K562 (cell line): ENCODE data around the gene MIDN. TPM values are rescaled to one million over a fixed set of nuclear protein-coding genes. Genes with fewer than 3 reads are reported as not detected.

ENCODE experiments used
- ATF1 ChIP-seq, 2 experiments: fragments of 450-650 bp in 1 of 2; IDR thresholded peaks; 2 replicates each; pipeline ENCODE4 v1.6.1; 2016; ENCODE audit warnings: missing compliant biosample characterization in 1 of 2, missing genetic modification characterization in 1 of 2
- CCAR2 ChIP-seq: fragments of 200-400 bp; formaldehyde crosslinking; IDR thresholded peaks from 2 replicates; pipeline ENCODE4 v1.6.1; 2017; ENCODE audit warnings: mild to moderate bottlenecking, low read depth, low read length
- CREBBP ChIP-seq: IDR thresholded peaks from one replicate; pipeline ENCODE4 v1.6.1; 2012; ENCODE audit warnings: low read depth, mild to moderate bottlenecking, control low read depth, inconsistent platforms, low read length
- CSDE1 ChIP-seq, 2 experiments: fragments of 450-650 bp; IDR thresholded peaks; 2 replicates each; pipeline ENCODE4 v1.6.1; 2016; ENCODE audit warnings: mild to moderate bottlenecking in 1 of 2
- CTCF ChIP-seq, 3 experiments: IDR thresholded peaks in 2 of 3; conservative IDR thresholded peaks in 1 of 3; 2 replicates each; pipeline ENCODE4 v1.5.1; 2011 to 2012; ENCODE audit warnings: low read length in 3 of 3, mild to moderate bottlenecking in 3 of 3, control low read depth in 2 of 3, improper control_type of control experiment in 1 of 3, inconsistent platforms in 1 of 3, low read depth in 1 of 3, mixed read lengths in 1 of 3, moderate library complexity in 1 of 3; ENCODE audit not compliant: insufficient read depth in 2 of 3
- ELF4 ChIP-seq: fragments of 450-650 bp; formaldehyde crosslinking; IDR thresholded peaks from 2 replicates; pipeline ENCODE4 v1.4.0; 2022; ENCODE audit warnings: missing genetic modification characterization
- ETV6 ChIP-seq, 3 experiments: fragments of 150-350 bp in 1 of 3; sonication (generic) in 1 of 3; formaldehyde crosslinking in 1 of 3; IDR thresholded peaks; 2 replicates each; pipeline versions ENCODE4 v1.6.1 to v1.8.0; 2014 to 2022; ENCODE audit warnings: borderline replicate concordance in 2 of 3, low read depth in 2 of 3, antibody characterized with exemption in 1 of 3, low read length in 1 of 3, mild to moderate bottlenecking in 1 of 3, missing genetic modification reagents in 1 of 3
- EWSR1 ChIP-seq: fragments of 450-650 bp; IDR thresholded peaks from 2 replicates; pipeline ENCODE4 v1.6.1; 2018; ENCODE audit warnings: borderline replicate concordance, mild to moderate bottlenecking, low read depth, moderate library complexity; ENCODE audit not compliant: partially characterized antibody
- HDAC3 ChIP-seq: fragments of 450-650 bp; IDR thresholded peaks from 2 replicates; pipeline ENCODE4 v1.6.1; 2018; ENCODE audit warnings: borderline replicate concordance, mild to moderate bottlenecking, moderate library complexity; ENCODE audit not compliant: partially characterized antibody
- HNRNPUL1 ChIP-seq: fragments of 200-400 bp; formaldehyde crosslinking; IDR thresholded peaks from 2 replicates; pipeline ENCODE4 v1.6.1; 2017; ENCODE audit warnings: low read length
- IRF2 ChIP-seq: sonication (generic); formaldehyde crosslinking; IDR thresholded peaks from 2 replicates; pipeline ENCODE4 v1.8.1; 2022; ENCODE audit warnings: mild to moderate bottlenecking, missing genetic modification reagents
- NFRKB ChIP-seq: fragments of 450-650 bp; IDR thresholded peaks from 2 replicates; pipeline ENCODE4 v1.6.1; 2016; ENCODE audit warnings: low read depth
- NONO ChIP-seq, 2 experiments: fragments of 200-400 bp in 1 of 2; fragments of 450-650 bp in 1 of 2; formaldehyde crosslinking in 1 of 2; IDR thresholded peaks; 2 replicates each; pipeline ENCODE4 v1.6.1; 2017; ENCODE audit warnings: low read depth in 2 of 2, mild to moderate bottlenecking in 2 of 2, moderate library complexity in 2 of 2, low read length in 1 of 2
- PPARD ChIP-seq: fragments of 250-450 bp; sonication (Bioruptor Pico); IDR thresholded peaks from 2 replicates; pipeline ENCODE4 v1.8.0; 2022; ENCODE audit warnings: inconsistent platforms, mild to moderate bottlenecking, moderate library complexity
- SAFB2 ChIP-seq: fragments of 200-400 bp; formaldehyde crosslinking; IDR thresholded peaks from 2 replicates; pipeline ENCODE4 v1.6.1; 2018; ENCODE audit warnings: borderline replicate concordance, low read length, low read depth, moderate library complexity; ENCODE audit not compliant: severe bottlenecking
- STAT5B ChIP-seq: fragments of 250-450 bp; sonication (Bioruptor Pico); IDR thresholded peaks from 2 replicates; pipeline ENCODE4 v1.8.0; 2021; ENCODE audit warnings: mild to moderate bottlenecking, inconsistent platforms
- TAF1 ChIP-seq: IDR thresholded peaks from 2 replicates; pipeline ENCODE4 v1.6.1; 2011; ENCODE audit warnings: mild to moderate bottlenecking, low read length, moderate library complexity; ENCODE audit not compliant: insufficient read depth, control insufficient read depth, severe bottlenecking; ENCODE audit errors: extremely low read depth
- TFE3 ChIP-seq: fragments of 450-650 bp; formaldehyde crosslinking; IDR thresholded peaks from 2 replicates; pipeline ENCODE4 v1.4.0; 2020; ENCODE audit warnings: mild to moderate bottlenecking, mixed read lengths
- WHSC1 ChIP-seq: IDR thresholded peaks from one replicate; pipeline ENCODE4 v1.6.1; 2012; ENCODE audit warnings: low read length, control low read depth, inconsistent platforms
- ZC3H8 ChIP-seq: fragments of 450-650 bp; IDR thresholded peaks from 2 replicates; pipeline ENCODE4 v1.6.1; 2017
- ZNF140 ChIP-seq: fragments of 250-450 bp; sonication (Bioruptor Pico); IDR thresholded peaks from 2 replicates; pipeline ENCODE4 v1.8.0; 2021; ENCODE audit warnings: moderate library complexity, mild to moderate bottlenecking, inconsistent platforms
- ZNF224 ChIP-seq: sonication (generic); formaldehyde crosslinking; IDR thresholded peaks from 2 replicates; pipeline ENCODE4 v1.8.0; 2022; ENCODE audit warnings: mild to moderate bottlenecking, missing genetic modification reagents
- ZNF274 ChIP-seq: IDR thresholded peaks from 2 replicates; pipeline ENCODE4 v1.6.1; 2011; ENCODE audit warnings: low read depth, mild to moderate bottlenecking, low read length, moderate library complexity, borderline replicate concordance
- ZNF347 ChIP-seq: fragments of 450-650 bp; formaldehyde crosslinking; IDR thresholded peaks from 2 replicates; pipeline ENCODE4 v1.4.0; 2020; ENCODE audit warnings: low read depth, mild to moderate bottlenecking, moderate library complexity
- polyA plus RNA-seq, 8 experiments: library from polyadenylated mRNA; depleted of rRNA in 4 of 8; stranded (reverse) in 5 of 8; unstranded in 3 of 8; fragments of >200 nt; fragmentation: Nextera tagmentation in 2 of 8; fragmentation: Illumina TruSeq in 1 of 8; extraction: Ambion mirVana in 2 of 8; extraction: Trizol in 1 of 8; gene quantifications; 2 replicates each; pipeline versions ENCODE4 v1.2.1 to v1.2.3, GENCODE V29; 2011 to 2014; ENCODE audit warnings: inconsistent platforms in 1 of 8, missing spikeins in 1 of 8
- total RNA-seq, 7 experiments: library from RNA; depleted of rRNA in 6 of 7; stranded (reverse); fragments of >200 nt in 6 of 7; fragmentation: Illumina TruSeq in 2 of 7; extraction: Trizol in 2 of 7; gene quantifications; 2 replicates each; pipeline versions ENCODE4 v1.2.1 to v1.2.3, GENCODE V29; 2011 to 2021; ENCODE audit warnings: low replicate concordance in 1 of 7

The MIDN gene
- total and polyA plus RNA-seq, 9 of the 15 experiments (the other 6 are each of a cell fraction or from before 2014, with no cell fraction given) = 0.17 to 120 (median 10.1) TPM

GRCh38 chr19:1269065-1269477 lies 20.7 kb downstream of the MIDN start, which contains the start of gene CIRBP (continued):
- TF ChIP-seq TAF1 (peak; percentile 94), HNRNPUL1 (no peak), ZNF140 (no peak), CCAR2 (no peak), NONO (IDR thresholded peaks at IDR 0.05; ENCODE audit: low read depth in 2 of 2, low read length in 1 of 2) (no peak), IRF2 (CRISPR knock-in tag) (no peak), HDAC3 (no peak), EWSR1 (no peak), CTCF (IDR thresholded peaks at IDR 0.05 in 2 of 3, conservative IDR thresholded peaks at IDR 0.05 in 1 of 3; ENCODE audit: insufficient read depth in 2 of 3, low read depth in 1 of 3, low read length in 3 of 3) (no peak), TFE3 (CRISPR knock-in tag) (no peak), ZNF347 (no peak), SAFB2 (no peak), CREBBP (no peak), ATF1 (CRISPR knock-in tag; IDR thresholded peaks at IDR 0.05) (0 out of 2 replicates have a peak, but pooled peaks have one; percentile 12), ATF1 (tag; IDR thresholded peaks at IDR 0.05) (peak; percentile 41; the same call in 1 of the 2 replicates), STAT5B (no peak), ZNF224 (no peak), ZC3H8 (no peak), CSDE1 (IDR thresholded peaks at IDR 0.05) (no peak), WHSC1 (no peak), ETV6 (IDR thresholded peaks at IDR 0.05; ENCODE audit: borderline replicate concordance in 1 of 2, low read depth in 2 of 2, low read length in 1 of 2) (no peak), ETV6 (CRISPR knock-in tag; IDR thresholded peaks at IDR 0.05; ENCODE audit: borderline replicate concordance) (no peak), PPARD (CRISPR knock-in tag) (no peak), ELF4 (CRISPR knock-in tag) (no peak), ZNF274 (no peak), NFRKB (no peak)
